ENCODE results near the gene JAZF1. TPM values are rescaled to one million over a fixed set of nuclear protein-coding genes. Genes with fewer than 3 reads are reported as not detected.

JAZF1 gene
- total and polyA plus RNA-seq, 9 of the 15 experiments (the other 6 are each of a cell fraction or from before 2014, with no cell fraction given), result 0.04 to 0.64 (median 0.11) TPM; not detected in 3

DNA sequence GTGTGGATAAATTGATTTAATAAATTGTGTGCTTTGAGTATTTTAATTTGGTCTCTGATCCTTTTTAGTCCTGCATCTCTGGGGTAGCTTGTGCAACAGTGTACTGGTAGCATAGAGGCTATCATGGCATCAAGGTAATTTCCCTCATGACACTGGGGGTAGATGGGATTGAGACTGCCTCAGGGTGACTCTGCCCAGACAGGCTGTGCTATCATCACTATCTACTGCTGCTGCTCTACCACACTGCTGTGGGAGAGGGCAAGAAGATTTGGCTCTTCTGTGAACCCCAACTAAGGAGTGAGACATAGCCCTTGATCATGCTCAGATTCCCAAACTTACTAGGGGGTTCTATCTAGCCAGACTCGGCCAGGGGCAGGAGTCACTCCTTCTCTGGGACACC is 43.6 kb upstream of the JAZF1 start:
- TF ChIP-seq MTA1 (IDR thresholded peaks at IDR 0.05; ENCODE audit: borderline replicate concordance), result no peak
- no peak for TF ChIP-seq FUS (optimal IDR thresholded peaks at IDR 0.05; ENCODE audit: low read depth, low read length)
- TF ChIP-seq, protein P1, sequence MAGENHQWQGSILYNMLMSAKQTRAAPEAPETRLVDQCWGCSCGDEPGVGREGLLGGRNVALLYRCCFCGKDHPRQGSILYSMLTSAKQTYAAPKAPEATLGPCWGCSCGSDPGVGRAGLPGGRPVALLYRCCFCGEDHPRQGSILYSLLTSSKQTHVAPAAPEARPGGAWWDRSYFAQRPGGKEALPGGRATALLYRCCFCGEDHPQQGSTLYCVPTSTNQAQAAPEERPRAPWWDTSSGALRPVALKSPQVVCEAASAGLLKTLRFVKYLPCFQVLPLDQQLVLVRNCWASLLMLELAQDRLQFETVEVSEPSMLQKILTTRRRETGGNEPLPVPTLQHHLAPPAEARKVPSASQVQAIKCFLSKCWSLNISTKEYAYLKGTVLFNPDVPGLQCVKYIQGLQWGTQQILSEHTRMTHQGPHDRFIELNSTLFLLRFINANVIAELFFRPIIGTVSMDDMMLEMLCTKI (IDR thresholded peaks at IDR 0.05; ENCODE audit: partially characterized antibody), result no peak
- TF ChIP-seq, protein P2, sequence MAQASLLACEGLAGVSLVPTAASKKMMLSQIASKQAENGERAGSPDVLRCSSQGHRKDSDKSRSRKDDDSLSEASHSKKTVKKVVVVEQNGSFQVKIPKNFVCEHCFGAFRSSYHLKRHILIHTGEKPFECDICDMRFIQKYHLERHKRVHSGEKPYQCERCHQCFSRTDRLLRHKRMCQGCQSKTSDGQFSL (CRISPR knock-in tag; IDR thresholded peaks at IDR 0.05), result no peak
- TF ChIP-seq, protein P2 (tag; IDR thresholded peaks at IDR 0.05), result no peak
- TF ChIP-seq, protein P3, sequence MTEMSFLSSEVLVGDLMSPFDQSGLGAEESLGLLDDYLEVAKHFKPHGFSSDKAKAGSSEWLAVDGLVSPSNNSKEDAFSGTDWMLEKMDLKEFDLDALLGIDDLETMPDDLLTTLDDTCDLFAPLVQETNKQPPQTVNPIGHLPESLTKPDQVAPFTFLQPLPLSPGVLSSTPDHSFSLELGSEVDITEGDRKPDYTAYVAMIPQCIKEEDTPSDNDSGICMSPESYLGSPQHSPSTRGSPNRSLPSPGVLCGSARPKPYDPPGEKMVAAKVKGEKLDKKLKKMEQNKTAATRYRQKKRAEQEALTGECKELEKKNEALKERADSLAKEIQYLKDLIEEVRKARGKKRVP (CRISPR knock-in tag; IDR thresholded peaks at IDR 0.05), result no peak
- TF ChIP-seq, protein P4, sequence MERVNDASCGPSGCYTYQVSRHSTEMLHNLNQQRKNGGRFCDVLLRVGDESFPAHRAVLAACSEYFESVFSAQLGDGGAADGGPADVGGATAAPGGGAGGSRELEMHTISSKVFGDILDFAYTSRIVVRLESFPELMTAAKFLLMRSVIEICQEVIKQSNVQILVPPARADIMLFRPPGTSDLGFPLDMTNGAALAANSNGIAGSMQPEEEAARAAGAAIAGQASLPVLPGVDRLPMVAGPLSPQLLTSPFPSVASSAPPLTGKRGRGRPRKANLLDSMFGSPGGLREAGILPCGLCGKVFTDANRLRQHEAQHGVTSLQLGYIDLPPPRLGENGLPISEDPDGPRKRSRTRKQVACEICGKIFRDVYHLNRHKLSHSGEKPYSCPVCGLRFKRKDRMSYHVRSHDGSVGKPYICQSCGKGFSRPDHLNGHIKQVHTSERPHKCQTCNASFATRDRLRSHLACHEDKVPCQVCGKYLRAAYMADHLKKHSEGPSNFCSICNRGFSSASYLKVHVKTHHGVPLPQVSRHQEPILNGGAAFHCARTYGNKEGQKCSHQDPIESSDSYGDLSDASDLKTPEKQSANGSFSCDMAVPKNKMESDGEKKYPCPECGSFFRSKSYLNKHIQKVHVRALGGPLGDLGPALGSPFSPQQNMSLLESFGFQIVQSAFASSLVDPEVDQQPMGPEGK (CRISPR knock-in tag; IDR thresholded peaks at IDR 0.05; ENCODE audit: borderline replicate concordance), result no peak
- TF ChIP-seq ZNF431 (CRISPR knock-in tag; IDR thresholded peaks at IDR 0.05), result no peak
- no peak for TF ChIP-seq LEF1 (IDR thresholded peaks at IDR 0.05)
- TF ChIP-seq FOS (IDR thresholded peaks at IDR 0.05; ENCODE audit: extremely low read depth, insufficient read length), result no peak
- TF ChIP-seq CBX5 (IDR thresholded peaks at IDR 0.05; ENCODE audit: borderline replicate concordance, low read depth), result no peak
- TF ChIP-seq ZNF23 (CRISPR knock-in tag; IDR thresholded peaks at IDR 0.05), result no peak
- TF ChIP-seq CHD4 (IDR thresholded peaks at IDR 0.05; ENCODE audit: insufficient read depth, insufficient replicate concordance, low read depth, low read length, poor library complexity, severe bottlenecking), result no peak
- TF ChIP-seq, protein P5, sequence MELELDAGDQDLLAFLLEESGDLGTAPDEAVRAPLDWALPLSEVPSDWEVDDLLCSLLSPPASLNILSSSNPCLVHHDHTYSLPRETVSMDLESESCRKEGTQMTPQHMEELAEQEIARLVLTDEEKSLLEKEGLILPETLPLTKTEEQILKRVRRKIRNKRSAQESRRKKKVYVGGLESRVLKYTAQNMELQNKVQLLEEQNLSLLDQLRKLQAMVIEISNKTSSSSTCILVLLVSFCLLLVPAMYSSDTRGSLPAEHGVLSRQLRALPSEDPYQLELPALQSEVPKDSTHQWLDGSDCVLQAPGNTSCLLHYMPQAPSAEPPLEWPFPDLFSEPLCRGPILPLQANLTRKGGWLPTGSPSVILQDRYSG (tag; conservative IDR thresholded peaks at IDR 0.05; ENCODE audit: low read depth), result no peak
- no peaks in the 10 kb centered on the region for H3K36me3 ChIP-seq (ENCODE audit: control insufficient read depth, insufficient read depth, low read length)
- BruUV-seq (replicated peaks), result no TSS peak
- FAIRE-seq, result no peak
- no peaks in the 10 kb centered on the region for H3K9me3 ChIP-seq (replicated peaks; ENCODE audit: control insufficient read depth, insufficient read depth, low read depth, low read length)
- in situ Hi-C loops (cut with MboI), result no loop called here
- H4K20me1 ChIP-seq (replicated peaks; ENCODE audit: control insufficient read depth, insufficient read depth, low read length), result no peaks in the 10 kb centered on the region
- POLR2A ChIA-PET, result interaction anchor here (0.6 to 0.9 kb wide), 2 partner anchors 9 to 28 kb away, joined by 3 to 4 read pairs; no protein-coding TSS in a partner anchor
- no peak for DNase-seq (ENCODE audit: extremely low read depth in 1 of 4, low spot score in 3 of 4)
- no peak overlapping the region for H3K4me2 ChIP-seq (ENCODE audit: insufficient read depth, low read length)
- no peak for ATAC-seq
- H3K4me3 ChIP-seq, result no peak overlapping the region
- intact Hi-C loops (cut with micrococcal nuclease), result no loop called here
- no peaks in the 10 kb centered on the region for H3K4me1 ChIP-seq (replicated peaks in 1 of 2; ENCODE audit: control insufficient read depth in 2 of 2, insufficient read depth in 2 of 2, low read length in 2 of 2)
- H2AFZ ChIP-seq (ENCODE audit: low read depth, low read length), result no peak overlapping the region
- H3K9ac ChIP-seq (ENCODE audit: insufficient read depth in 1 of 2, low read depth in 2 of 2, low read length in 2 of 2), result no peak overlapping the region
- H3K79me2 ChIP-seq (ENCODE audit: control insufficient read depth, insufficient read depth, low read length), result no peaks in the 10 kb centered on the region
- H3K27me3 ChIP-seq (ENCODE audit: control insufficient read depth in 2 of 2, insufficient read depth in 2 of 2, low read length in 2 of 2), result peaks cover 2 to 4% of the 10 kb centered on the region in 2 experiments; a peak in 2 of 5 replicates
- WGBS (ENCODE audit: insufficient coverage, low coverage, missing lambda C conversion rate), result 0% methylated on average over 1 of the region's 1 CpG
- no peaks in the 10 kb centered on the region for H3K9me1 ChIP-seq (ENCODE audit: control insufficient read depth, insufficient read depth, low read length)
- H3K27ac ChIP-seq (ENCODE audit: extremely low read depth, low read depth, low read length), result no peak overlapping the region
- CTCF ChIA-PET (ENCODE audit: low intra/inter-chr PET ratio), result no interaction called here

Data from K562 (cell line).